CD4-positive, alpha-beta T cell treated with Interferon alpha-2 for 1 hour (primary cell): ENCODE data around the gene CASP6.
"Not testable (repeated sequence)": the region's sequence is repeated elsewhere in the genome, so short reads cannot be mapped to it uniquely, and the experiment has no call there.

Experiments
- DNase-seq, 2 donors: peaks; one replicate each; pipeline ENCODE4 v3.0.0-alpha.2; 2020 to 2022

CASP6 gene

GRCh38 chr4:109718759-109719158 lies 15.5 kb upstream of the CASP6 start:
- no peak for DNase-seq

- DNase-seq = no peak
These were observed 10.3 kb upstream of the CASP6 start for GRCh38 chr4:109713500-109713899.

GRCh38 chr4:109708990-109709389 lies 5.7 kb upstream of the CASP6 start:
- DNase-seq = no peak

GRCh38 chr4:109708435-109708834 lies 5.2 kb upstream of the CASP6 start:
- DNase-seq = no peak

GRCh38 chr4:109703664-109704361 lies 568 bp upstream of the CASP6 start:
- DNase-seq = no peak

- no peak for DNase-seq
These were observed 1.5 kb downstream of the CASP6 start for GRCh38 chr4:109701566-109702410.

- no peak for DNase-seq
These were observed 3.6 kb downstream of the CASP6 start for GRCh38 chr4:109699553-109700225.

GRCh38 chr4:109698656-109699055 lies 4.6 kb downstream of the CASP6 start:
- DNase-seq = no peak

GRCh38 chr4:109691411-109691920 lies 11.8 kb downstream of the CASP6 start:
- no peak for DNase-seq

- peak in 1 of 2 donors; percentile 44 for DNase-seq
These were observed 12.4 kb downstream of the CASP6 start for GRCh38 chr4:109690690-109691410.

- no peak for DNase-seq
These were observed 18.5 kb downstream of the CASP6 start for GRCh38 chr4:109684727-109685126.

GRCh38 chr4:109683621-109684253 lies 19.5 kb downstream of the CASP6 start:
- no peak for DNase-seq

GRCh38 chr4:109682875-109683274 lies 20.4 kb downstream of the CASP6 start:
- DNase-seq = no peak

- DNase-seq = not testable (repeated sequence)
These were observed 24.3 kb downstream of the CASP6 start for GRCh38 chr4:109678925-109679324.

- not testable (repeated sequence) for DNase-seq
These were observed 24.8 kb downstream of the CASP6 start for GRCh38 chr4:109678472-109678871.

- DNase-seq = peak in 1 of 2 donors; percentile 25
These were observed 26.4 kb downstream of the CASP6 start for GRCh38 chr4:109676886-109677285.

- DNase-seq = no peak
These were observed 27.4 kb downstream of the CASP6 start for GRCh38 chr4:109675843-109676242.

- DNase-seq = no peak
These were observed 28.1 kb downstream of the CASP6 start for GRCh38 chr4:109675181-109675580.

- no peak for DNase-seq
These were observed 29.9 kb downstream of the CASP6 start for GRCh38 chr4:109673303-109673702.

- DNase-seq = no peak
These were observed 30.9 kb downstream of the CASP6 start for GRCh38 chr4:109672169-109672930.

- DNase-seq = no peak
These were observed 31.9 kb downstream of the CASP6 start for GRCh38 chr4:109671350-109671749.
